HCT116 (cell line): ENCODE results near the gene PSMC3IP. TPM values are rescaled to one million over a fixed set of nuclear protein-coding genes. Genes with fewer than 3 reads are reported as not detected.

Experiments used
- ATAC-seq: fragments of 200-7000 bp; cut with Tn5 transposase; 2 replicates; pipeline ENCODE4 v1.9.1; 2020; ENCODE audit warnings: mild to moderate bottlenecking, moderate library complexity
- BruUV-seq: library from RNA; stranded (reverse); fragments of 400-500 nt; replicated peaks from 2 replicates; lab custom pipeline; 2021; lab: Mats Ljungman, UMichigan
- CTCF ChIA-PET: fragments of 300-600 bp; sonication (Branson Sonifier 250); formaldehyde crosslinking; loops from one replicate; lab custom pipeline; 2021; ENCODE audit warnings: antibody characterized with exemption; lab: Charles Lee
- POLR2A ChIA-PET: fragments of 300-600, 350-600 bp; sonication (Branson Sonifier 250); formaldehyde crosslinking; loops from one replicate; lab custom pipeline; 2021; ENCODE audit warnings: antibody characterized with exemption; lab: Charles Lee
- RAD21 ChIA-PET, 2 experiments: fragments of 300-600 bp; sonication (Branson Sonifier 250); formaldehyde crosslinking; loops; one replicate each; lab custom pipeline; 2023; ENCODE audit warnings: low total read pairs in 2 of 2; ENCODE audit not compliant: uncharacterized antibody in 2 of 2, unreplicated experiment in 2 of 2, low non-redundant PET in 1 of 2; lab: Charles Lee
- DNase-seq: peaks from one replicate; pipeline ENCODE4 v3.0.0-alpha.2; 2010; ENCODE audit warnings: low read depth, low spot score
- H2AFZ ChIP-seq: fragments of 200-600 bp; shearing (Covaris generic), sonication (generic); 2 replicates; pipeline ENCODE4 v1.6.1; 2017; ENCODE audit warnings: low read depth, mixed run types, mixed read lengths, antibody characterized with exemption, low read length; ENCODE audit not compliant: poor library complexity, severe bottlenecking
- H3K27ac ChIP-seq: 2 replicates; pipeline ENCODE4 v1.5.1; 2012; ENCODE audit warnings: low read depth, low read length
- H3K27me3 ChIP-seq: fragments of 200-600 bp; sonication (generic); 2 replicates; pipeline ENCODE4 v1.6.1; 2016; ENCODE audit warnings: mixed run types, low read length, mixed read lengths; ENCODE audit not compliant: insufficient read depth
- H3K36me3 ChIP-seq, 2 experiments: fragments of 200-500 bp in 1 of 2; fragments of 200-600 bp in 1 of 2; sonication (Bioruptor generic) in 1 of 2; sonication (generic) in 1 of 2; 2 replicates each; pipeline versions ENCODE4 v1.5.1 to v1.6.1; 2014 to 2016; ENCODE audit warnings: low read length in 2 of 2, inconsistent platforms in 1 of 2, mixed read lengths in 1 of 2, mixed run types in 1 of 2; ENCODE audit not compliant: insufficient read depth in 2 of 2, control insufficient read depth in 1 of 2
- H3K4me1 ChIP-seq, 2 experiments: fragments of 200-600 bp in 1 of 2; sonication (generic) in 1 of 2; 2 replicates each; pipeline versions ENCODE4 v1.5.1 to v1.6.1; 2012 to 2017; ENCODE audit warnings: low read length in 2 of 2, inconsistent platforms in 1 of 2, mild to moderate bottlenecking in 1 of 2, mixed read lengths in 1 of 2, mixed run types in 1 of 2, moderate library complexity in 1 of 2; ENCODE audit not compliant: insufficient read depth in 2 of 2, control insufficient read depth in 1 of 2
- H3K4me2 ChIP-seq: fragments of 200-600 bp; sonication (generic); 2 replicates; pipeline ENCODE4 v1.6.1; 2017; ENCODE audit warnings: mixed run types, low read length, mixed read lengths
- H3K4me3 ChIP-seq, 2 experiments: fragments of 200-600 bp in 1 of 2; sonication (generic) in 1 of 2; replicated peaks in 1 of 2; 2 replicates each; pipeline ENCODE4 v1.5.1; 2011 to 2016; ENCODE audit warnings: low read length in 2 of 2, control low read depth in 1 of 2, low read depth in 1 of 2, mild to moderate bottlenecking in 1 of 2, mixed read lengths in 1 of 2, mixed run types in 1 of 2
- H3K79me2 ChIP-seq: fragments of 200-600 bp; sonication (generic); 2 replicates; pipeline ENCODE4 v1.6.1; 2017; ENCODE audit warnings: mild to moderate bottlenecking, mixed run types, low read length, moderate library complexity, mixed read lengths; ENCODE audit not compliant: insufficient read depth
- H3K9ac ChIP-seq: fragments of 200-600 bp; sonication (generic); 2 replicates; pipeline ENCODE4 v1.6.1; 2016; ENCODE audit warnings: low read length, mixed read lengths
- H3K9me2 ChIP-seq: fragments of 200-600 bp; sonication (generic), shearing (Covaris generic); 2 replicates; pipeline ENCODE4 v1.6.1; 2017; ENCODE audit warnings: mixed run types, mild to moderate bottlenecking, moderate library complexity; ENCODE audit not compliant: insufficient read depth
- H3K9me3 ChIP-seq, 2 experiments: fragments of 200-500 bp in 1 of 2; fragments of 200-600 bp in 1 of 2; sonication (Bioruptor generic) in 1 of 2; sonication (generic) in 1 of 2; 2 replicates each; pipeline ENCODE4 v1.6.1; 2014 to 2017; ENCODE audit warnings: low read length in 2 of 2, mixed read lengths in 2 of 2, inconsistent platforms in 1 of 2, low read depth in 1 of 2, mild to moderate bottlenecking in 1 of 2, mixed run types in 1 of 2, moderate library complexity in 1 of 2; ENCODE audit not compliant: control insufficient read depth in 1 of 2, insufficient read depth in 1 of 2
- H4K20me1 ChIP-seq: fragments of 200-600 bp; sonication (generic), shearing (Covaris generic); 2 replicates; pipeline ENCODE4 v1.6.1; 2017; ENCODE audit warnings: mixed run types, mild to moderate bottlenecking, moderate library complexity; ENCODE audit not compliant: insufficient read depth
- CBX3 ChIP-seq: IDR thresholded peaks from 2 replicates; pipeline ENCODE4 v1.6.1; 2012; ENCODE audit warnings: low read depth
- CEBPB ChIP-seq: IDR thresholded peaks from 2 replicates; pipeline ENCODE4 v1.6.1; 2012; ENCODE audit warnings: low read depth
- EGR1 ChIP-seq: IDR thresholded peaks from 2 replicates; pipeline ENCODE4 v1.6.1; 2012; ENCODE audit warnings: low read depth
- EZH2 ChIP-seq: fragments of 200-600 bp; sonication (generic); IDR thresholded peaks from 2 replicates; pipeline ENCODE4 v1.6.1; 2017; ENCODE audit warnings: antibody characterized with exemption, mixed run types
- FOSL1 ChIP-seq: IDR thresholded peaks from 2 replicates; pipeline ENCODE4 v1.6.1; 2012; ENCODE audit warnings: low read depth
- JUND ChIP-seq: IDR thresholded peaks from 2 replicates; pipeline ENCODE4 v1.6.1; 2012
- POLR2A ChIP-seq: IDR thresholded peaks from 2 replicates; pipeline ENCODE4 v1.7.0; 2011; ENCODE audit warnings: borderline replicate concordance; ENCODE audit not compliant: insufficient read depth, insufficient read length; ENCODE audit errors: extremely low read depth
- POLR2AphosphoS5 ChIP-seq: IDR thresholded peaks from 2 replicates; pipeline ENCODE4 v1.6.1; 2011; ENCODE audit warnings: mild to moderate bottlenecking, low read depth, low read length, moderate library complexity
- RAD21 ChIP-seq: IDR thresholded peaks from 2 replicates; pipeline ENCODE4 v1.6.1; 2012; ENCODE audit warnings: low read depth, mild to moderate bottlenecking
- SRF ChIP-seq: IDR thresholded peaks from 2 replicates; pipeline ENCODE4 v1.6.1; 2012; ENCODE audit warnings: low read depth
- TCF7L2 ChIP-seq: IDR thresholded peaks from 2 replicates; pipeline ENCODE4 v1.7.0; 2011; ENCODE audit warnings: borderline replicate concordance, inconsistent platforms; ENCODE audit not compliant: insufficient read depth, insufficient read length; ENCODE audit errors: extremely low read depth
- YY1 ChIP-seq: IDR thresholded peaks from 2 replicates; pipeline ENCODE4 v1.6.1; 2011; ENCODE audit warnings: low read length, low read depth, moderate library complexity, mild to moderate bottlenecking; ENCODE audit not compliant: insufficient replicate concordance; ENCODE audit errors: extremely low read depth
- ZFX ChIP-seq: fragments of 450-650 bp; IDR thresholded peaks from 2 replicates; pipeline ENCODE4 v1.6.1; 2017
- ZNF274 ChIP-seq: fragments of 200-500 bp; sonication (Bioruptor generic); IDR thresholded peaks from 2 replicates; pipeline ENCODE4 v1.6.1; 2014; ENCODE audit warnings: mild to moderate bottlenecking, low read depth, low read length, inconsistent platforms
- intact Hi-C: fragments of 100-400 bp; cut with micrococcal nuclease; formaldehyde crosslinking; loops from 2 replicates; pipeline ENCODE4 v1.10.0; 2022
- total RNA-seq: library from RNA; stranded (reverse); gene quantifications from one replicate; pipeline ENCODE4 v1.2.1, GENCODE V29; 2021; ENCODE audit not compliant: unreplicated experiment
- TF ChIP-seq, protein P1 (sequence below): IDR thresholded peaks from 2 replicates; pipeline ENCODE4 v1.6.1; 2012; ENCODE audit warnings: low read depth
- TF ChIP-seq, protein P2 (sequence below): IDR thresholded peaks from 2 replicates; pipeline ENCODE4 v1.6.1; 2011; ENCODE audit warnings: mild to moderate bottlenecking, low read length, moderate library complexity; ENCODE audit not compliant: insufficient replicate concordance; ENCODE audit errors: extremely low read depth
- TF ChIP-seq, protein P3 (sequence below), 3 experiments: fragments of 200-600 bp in 1 of 3; sonication (generic) in 1 of 3; IDR thresholded peaks in 2 of 3; conservative IDR thresholded peaks in 1 of 3; 2 replicates each; pipeline ENCODE4 v1.5.1; 2012 to 2017; ENCODE audit warnings: low read depth in 2 of 3, low read length in 2 of 3, antibody characterized with exemption in 1 of 3, borderline replicate concordance in 1 of 3, control low read depth in 1 of 3, mild to moderate bottlenecking in 1 of 3, mixed read lengths in 1 of 3, mixed run types in 1 of 3, moderate library complexity in 1 of 3; ENCODE audit not compliant: insufficient read depth in 1 of 3
- TF ChIP-seq, protein P4 (sequence below): IDR thresholded peaks from 2 replicates; pipeline ENCODE4 v1.6.1; 2012

Gene PSMC3IP
- total RNA-seq, 1 experiment from 2014 or later = 24.3 TPM

DNA sequence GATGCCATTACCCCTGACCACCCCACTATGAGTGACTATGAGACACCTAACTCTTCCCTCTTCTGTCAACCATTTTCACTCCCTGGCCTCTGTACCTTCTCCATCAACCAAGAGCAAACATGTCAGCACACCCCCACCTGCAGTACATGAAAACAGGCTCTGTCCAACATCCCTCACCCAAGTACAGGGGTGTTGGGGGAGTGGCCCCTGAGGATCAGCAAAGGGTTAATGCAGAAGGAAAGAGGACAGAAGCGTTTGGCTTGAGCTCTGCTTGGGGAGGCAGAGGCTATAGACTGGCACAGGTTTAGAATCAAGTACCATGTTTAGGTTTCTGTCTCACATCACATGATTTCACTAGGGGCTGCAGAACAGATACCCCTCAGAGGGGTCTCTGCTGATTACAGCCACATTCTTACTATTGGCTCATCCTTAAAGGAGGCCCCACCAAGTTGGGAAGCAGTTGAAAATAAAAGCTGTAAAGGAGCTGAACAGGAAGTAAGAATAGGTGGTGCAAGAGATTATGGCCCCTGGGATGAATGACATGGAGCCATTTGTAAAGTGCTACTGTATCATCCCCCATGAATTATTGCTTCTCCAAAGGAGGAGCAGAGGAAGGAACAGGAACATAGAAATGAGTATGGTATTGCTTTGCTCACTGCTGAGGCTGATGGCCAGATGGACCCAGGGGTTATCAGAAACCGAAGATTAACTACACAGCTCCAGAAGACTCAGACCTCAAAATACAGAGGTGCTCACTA, 2.4 kb upstream of the PSMC3IP start:
- BruUV-seq = no TSS peak

More for the DNA sequence above, 2.4 kb upstream of the PSMC3IP start:
- intact Hi-C loops = no loop called here
- ChIA-PET RAD21 (no interaction called here), CTCF (interaction anchor here (1.4 to 4.4 kb wide), 4 partner anchors 19 to 183 kb away, joined by 5 to 136 read pairs (median 14); partner anchors contain the start of genes PLEKHH3, RETREG3 and TUBG1), POLR2A (no interaction called here)
- peaks cover 10 to 15% of the 10 kb centered on the region in 2 experiments for H3K4me1 ChIP-seq
- H3K79me2 ChIP-seq = peaks cover 32% of the 10 kb centered on the region
- H3K4me3 ChIP-seq = no peak overlapping the region
- H3K9me3 ChIP-seq = no peaks in the 10 kb centered on the region
- no peaks in the 10 kb centered on the region for H4K20me1 ChIP-seq
- no peak overlapping the region for H3K27ac ChIP-seq
- peaks cover 19 to 29% of the 10 kb centered on the region in 2 experiments; a peak in 3 of 4 replicates for H3K36me3 ChIP-seq
- TF ChIP-seq TCF7L2 (no peak), EGR1 (no peak), EZH2 (no peak), FOSL1 (no peak), POLR2A (no peak), YY1 (no peak), CEBPB (no peak), ZFX (no peak), RAD21 (no peak), POLR2AphosphoS5 (no peak), JUND (no peak), CBX3 (no peak), ZNF274 (no peak), SRF (no peak)
- TF ChIP-seq, protein P1, sequence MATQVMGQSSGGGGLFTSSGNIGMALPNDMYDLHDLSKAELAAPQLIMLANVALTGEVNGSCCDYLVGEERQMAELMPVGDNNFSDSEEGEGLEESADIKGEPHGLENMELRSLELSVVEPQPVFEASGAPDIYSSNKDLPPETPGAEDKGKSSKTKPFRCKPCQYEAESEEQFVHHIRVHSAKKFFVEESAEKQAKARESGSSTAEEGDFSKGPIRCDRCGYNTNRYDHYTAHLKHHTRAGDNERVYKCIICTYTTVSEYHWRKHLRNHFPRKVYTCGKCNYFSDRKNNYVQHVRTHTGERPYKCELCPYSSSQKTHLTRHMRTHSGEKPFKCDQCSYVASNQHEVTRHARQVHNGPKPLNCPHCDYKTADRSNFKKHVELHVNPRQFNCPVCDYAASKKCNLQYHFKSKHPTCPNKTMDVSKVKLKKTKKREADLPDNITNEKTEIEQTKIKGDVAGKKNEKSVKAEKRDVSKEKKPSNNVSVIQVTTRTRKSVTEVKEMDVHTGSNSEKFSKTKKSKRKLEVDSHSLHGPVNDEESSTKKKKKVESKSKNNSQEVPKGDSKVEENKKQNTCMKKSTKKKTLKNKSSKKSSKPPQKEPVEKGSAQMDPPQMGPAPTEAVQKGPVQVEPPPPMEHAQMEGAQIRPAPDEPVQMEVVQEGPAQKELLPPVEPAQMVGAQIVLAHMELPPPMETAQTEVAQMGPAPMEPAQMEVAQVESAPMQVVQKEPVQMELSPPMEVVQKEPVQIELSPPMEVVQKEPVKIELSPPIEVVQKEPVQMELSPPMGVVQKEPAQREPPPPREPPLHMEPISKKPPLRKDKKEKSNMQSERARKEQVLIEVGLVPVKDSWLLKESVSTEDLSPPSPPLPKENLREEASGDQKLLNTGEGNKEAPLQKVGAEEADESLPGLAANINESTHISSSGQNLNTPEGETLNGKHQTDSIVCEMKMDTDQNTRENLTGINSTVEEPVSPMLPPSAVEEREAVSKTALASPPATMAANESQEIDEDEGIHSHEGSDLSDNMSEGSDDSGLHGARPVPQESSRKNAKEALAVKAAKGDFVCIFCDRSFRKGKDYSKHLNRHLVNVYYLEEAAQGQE = no peak
- TF ChIP-seq, protein P2, sequence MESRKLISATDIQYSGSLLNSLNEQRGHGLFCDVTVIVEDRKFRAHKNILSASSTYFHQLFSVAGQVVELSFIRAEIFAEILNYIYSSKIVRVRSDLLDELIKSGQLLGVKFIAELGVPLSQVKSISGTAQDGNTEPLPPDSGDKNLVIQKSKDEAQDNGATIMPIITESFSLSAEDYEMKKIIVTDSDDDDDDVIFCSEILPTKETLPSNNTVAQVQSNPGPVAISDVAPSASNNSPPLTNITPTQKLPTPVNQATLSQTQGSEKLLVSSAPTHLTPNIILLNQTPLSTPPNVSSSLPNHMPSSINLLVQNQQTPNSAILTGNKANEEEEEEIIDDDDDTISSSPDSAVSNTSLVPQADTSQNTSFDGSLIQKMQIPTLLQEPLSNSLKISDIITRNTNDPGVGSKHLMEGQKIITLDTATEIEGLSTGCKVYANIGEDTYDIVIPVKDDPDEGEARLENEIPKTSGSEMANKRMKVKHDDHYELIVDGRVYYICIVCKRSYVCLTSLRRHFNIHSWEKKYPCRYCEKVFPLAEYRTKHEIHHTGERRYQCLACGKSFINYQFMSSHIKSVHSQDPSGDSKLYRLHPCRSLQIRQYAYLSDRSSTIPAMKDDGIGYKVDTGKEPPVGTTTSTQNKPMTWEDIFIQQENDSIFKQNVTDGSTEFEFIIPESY = no peak
- TF ChIP-seq, protein P3, sequence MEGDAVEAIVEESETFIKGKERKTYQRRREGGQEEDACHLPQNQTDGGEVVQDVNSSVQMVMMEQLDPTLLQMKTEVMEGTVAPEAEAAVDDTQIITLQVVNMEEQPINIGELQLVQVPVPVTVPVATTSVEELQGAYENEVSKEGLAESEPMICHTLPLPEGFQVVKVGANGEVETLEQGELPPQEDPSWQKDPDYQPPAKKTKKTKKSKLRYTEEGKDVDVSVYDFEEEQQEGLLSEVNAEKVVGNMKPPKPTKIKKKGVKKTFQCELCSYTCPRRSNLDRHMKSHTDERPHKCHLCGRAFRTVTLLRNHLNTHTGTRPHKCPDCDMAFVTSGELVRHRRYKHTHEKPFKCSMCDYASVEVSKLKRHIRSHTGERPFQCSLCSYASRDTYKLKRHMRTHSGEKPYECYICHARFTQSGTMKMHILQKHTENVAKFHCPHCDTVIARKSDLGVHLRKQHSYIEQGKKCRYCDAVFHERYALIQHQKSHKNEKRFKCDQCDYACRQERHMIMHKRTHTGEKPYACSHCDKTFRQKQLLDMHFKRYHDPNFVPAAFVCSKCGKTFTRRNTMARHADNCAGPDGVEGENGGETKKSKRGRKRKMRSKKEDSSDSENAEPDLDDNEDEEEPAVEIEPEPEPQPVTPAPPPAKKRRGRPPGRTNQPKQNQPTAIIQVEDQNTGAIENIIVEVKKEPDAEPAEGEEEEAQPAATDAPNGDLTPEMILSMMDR (IDR thresholded peaks at IDR 0.05 in 2 of 3, conservative IDR thresholded peaks at IDR 0.05 in 1 of 3; ENCODE audit: borderline replicate concordance in 1 of 3, insufficient read depth in 1 of 3, low read depth in 2 of 3, low read length in 2 of 3) = no peak
- TF ChIP-seq, protein P4, sequence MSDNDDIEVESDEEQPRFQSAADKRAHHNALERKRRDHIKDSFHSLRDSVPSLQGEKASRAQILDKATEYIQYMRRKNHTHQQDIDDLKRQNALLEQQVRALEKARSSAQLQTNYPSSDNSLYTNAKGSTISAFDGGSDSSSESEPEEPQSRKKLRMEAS = no peak
- no peak overlapping the region for H3K9ac ChIP-seq
- no peaks in the 10 kb centered on the region for H3K27me3 ChIP-seq
- ATAC-seq (no peak), DNase-seq (no peak)
- H2AFZ ChIP-seq = no peak overlapping the region
- H3K4me2 ChIP-seq = no peak overlapping the region
- H3K9me2 ChIP-seq = no peaks in the 10 kb centered on the region
